ENCODE results near the gene EFTUD2.

- no peak for TF ChIP-seq MAX (IDR thresholded peaks at IDR 0.05)
- TF ChIP-seq CTCF (IDR thresholded peaks at IDR 0.05; ENCODE audit: low read depth, low read length, missing input control), result no peak
- TF ChIP-seq ATF3 (IDR thresholded peaks at IDR 0.05), result no peak
- no peak for TF ChIP-seq TAF1 (conservative IDR thresholded peaks at IDR 0.05)
- no peak for TF ChIP-seq EGR1 (IDR thresholded peaks at IDR 0.05; ENCODE audit: low read depth in 2 of 2)
- no peak for TF ChIP-seq NR2F2 (IDR thresholded peaks at IDR 0.05)
- no peak for TF ChIP-seq REST (IDR thresholded peaks at IDR 0.05)
- TF ChIP-seq JUND (IDR thresholded peaks at IDR 0.05), result no peak
- TF ChIP-seq RAD21 (IDR thresholded peaks at IDR 0.05), result no peak
- no peak for TF ChIP-seq ZBTB33 (IDR thresholded peaks at IDR 0.05)
- no peak for TF ChIP-seq SP1 (IDR thresholded peaks at IDR 0.05)
- TF ChIP-seq GABPA (IDR thresholded peaks at IDR 0.05 in 1 of 2, conservative IDR thresholded peaks at IDR 0.05 in 1 of 2), result no peak
- no peak for TF ChIP-seq RXRA (IDR thresholded peaks at IDR 0.05)
Observed at GRCh38 chr17:44910231-44911106, 11.2 kb upstream of the EFTUD2 start.

All from liver (tissue), 3 donors.